GM21528 (cell line): ENCODE results near the gene DOK5.

Source experiments
- ATAC-seq: cut with Tn5 transposase; IDR thresholded peaks from one replicate; pipeline ENCODE4 v1.9.1; 2021; ENCODE audit warnings: mild to moderate bottlenecking, moderate library complexity; ENCODE audit not compliant: unreplicated experiment, low FRiP score

Gene DOK5

DNA sequence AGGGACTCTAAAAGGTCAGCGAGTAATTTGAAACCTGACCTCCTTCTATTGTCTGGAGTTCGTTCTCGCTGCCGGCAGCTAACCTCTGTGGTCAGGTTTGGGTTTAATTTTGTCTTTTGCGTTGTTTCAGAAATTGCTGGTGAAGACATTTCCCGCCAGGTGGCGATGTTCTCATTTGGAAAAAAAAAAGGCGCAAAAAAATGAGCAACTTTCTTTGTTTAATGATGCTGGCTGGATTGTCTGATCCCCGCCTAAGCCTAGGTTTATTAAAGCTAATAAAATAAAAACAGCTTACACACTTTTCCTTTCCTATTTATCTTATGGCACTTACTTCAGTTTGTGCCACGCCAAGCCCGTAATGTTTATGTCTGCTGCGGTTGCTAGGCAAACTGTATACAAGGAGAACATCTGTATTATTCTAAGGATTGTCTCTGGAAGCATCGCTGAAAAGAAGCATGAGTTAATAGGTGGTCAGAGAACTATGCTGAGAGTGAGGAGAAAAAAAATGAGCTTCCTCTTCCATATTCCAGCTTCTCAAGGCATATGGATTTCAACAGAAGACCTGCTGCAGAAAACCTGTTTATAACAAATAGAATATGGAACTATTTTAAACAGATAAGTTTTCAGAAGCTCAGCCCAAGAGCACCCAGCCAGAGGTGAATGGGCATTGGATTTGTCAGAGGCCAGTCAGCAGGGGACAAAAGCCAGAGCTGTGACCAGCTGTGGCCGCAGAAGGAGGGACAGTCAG lies 205.7 kb downstream of the DOK5 start:
- ATAC-seq, result no peak

- ATAC-seq, result no peak
These were observed 206.5 kb downstream of the DOK5 start for GRCh38 chr20:54681869-54682268.

- ATAC-seq, result no peak
These were observed 213.1 kb downstream of the DOK5 start for GRCh38 chr20:54688476-54688875.

- no peak for ATAC-seq
These were observed 214.9 kb downstream of the DOK5 start for GRCh38 chr20:54690323-54690722.

- ATAC-seq, result no peak
These were observed 215.9 kb downstream of the DOK5 start for GRCh38 chr20:54691327-54691726.

DNA sequence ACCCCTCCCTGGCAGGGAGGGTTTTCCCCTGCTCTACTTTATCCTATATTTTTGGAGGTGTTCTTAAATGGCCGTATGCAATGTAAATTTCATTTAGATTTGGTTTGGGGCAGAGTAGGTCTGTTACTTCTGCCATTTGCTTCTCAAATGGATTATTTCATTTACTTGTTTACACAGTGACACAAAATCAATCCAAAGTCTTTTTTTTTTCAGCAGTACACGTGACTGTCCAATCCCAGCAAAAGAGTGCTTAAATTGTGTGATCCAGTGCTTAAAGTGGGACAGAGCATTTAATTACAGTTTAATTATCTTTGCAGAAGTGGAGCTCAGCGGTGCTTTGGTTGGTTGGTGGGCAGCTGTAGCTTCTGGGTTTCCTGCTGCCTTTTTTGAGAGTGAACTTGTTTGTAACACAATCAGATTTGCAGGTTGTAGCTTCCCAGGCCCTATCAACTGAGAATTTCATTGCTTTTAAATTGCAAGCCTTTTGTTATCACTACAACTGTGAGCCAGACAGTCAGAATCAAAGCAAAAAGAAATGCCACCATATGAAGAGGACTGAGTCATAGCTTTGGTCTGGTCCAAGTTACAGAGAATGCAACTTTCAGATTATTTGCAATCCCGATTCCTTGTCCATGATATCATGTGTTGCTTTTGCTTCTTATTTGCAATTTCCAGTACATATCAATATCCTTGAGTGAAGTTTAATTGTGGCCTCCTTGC lies 216.9 kb downstream of the DOK5 start:
- no peak for ATAC-seq

- ATAC-seq, result no peak
These were observed 219.1 kb downstream of the DOK5 start for GRCh38 chr20:54694516-54694915.

GRCh38 chr20:54698373-54698772 lies 223.0 kb downstream of the DOK5 start:
- ATAC-seq, result no peak
